ENCODE data around the gene SLC45A3. TPM values are rescaled to one million over a fixed set of nuclear protein-coding genes. Genes with fewer than 3 reads are reported as not detected.

Gene SLC45A3
- total and polyA plus RNA-seq, 3 experiments from 2014 or later = 0.29 to 0.33 TPM; not detected in 1

DNA sequence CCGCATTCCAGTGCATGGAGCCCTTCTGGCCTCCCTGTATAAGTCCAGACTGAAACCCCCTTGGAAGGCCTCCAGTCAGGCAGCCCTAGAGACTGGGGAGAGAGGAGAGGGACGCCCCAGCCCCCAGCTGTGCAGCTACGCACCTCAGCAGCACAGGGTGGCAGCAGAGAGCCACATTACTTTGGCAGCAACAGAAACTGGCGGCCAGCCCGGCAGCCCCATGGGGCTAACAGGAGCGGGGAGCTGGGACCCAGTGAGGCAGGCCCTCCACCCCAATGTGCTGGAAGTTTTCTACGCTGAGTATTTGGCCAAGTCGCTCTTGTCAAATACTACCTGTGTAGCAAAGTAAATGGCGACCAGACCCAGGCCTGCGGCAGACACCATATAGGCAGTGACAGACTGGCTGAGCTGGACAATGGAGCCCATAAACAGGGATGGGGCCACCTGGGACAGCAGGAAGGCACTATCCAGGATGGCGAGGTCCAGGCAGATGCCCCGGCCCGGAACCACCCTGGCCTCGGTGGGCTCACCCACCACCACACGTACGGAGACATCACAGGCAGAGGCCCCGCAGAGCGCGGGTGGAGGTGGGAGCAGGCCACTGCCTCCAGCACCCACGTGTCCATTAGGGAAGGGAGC, 21.2 kb downstream of the SLC45A3 start:
- CTCF ChIA-PET = interaction anchor here (0.7 to 10.5 kb wide), 45 partner anchors 9 to 447 kb away, joined by 3 to 349 read pairs (median 5); partner anchors contain the start of genes ELK4, RAB29 and SLC45A3
- H3K27me3 ChIP-seq (ENCODE audit: insufficient read depth, low read length, poor library complexity, severe bottlenecking) = no peaks in the 10 kb centered on the region
- H3K9me3 Mint-ChIP-seq = no peaks in the 10 kb centered on the region
- H3K4me3 Mint-ChIP-seq = peak overlapping the region in 1 of 7 donors; percentile 8
- no peaks in the 10 kb centered on the region for H3K4me1 Mint-ChIP-seq
- no peaks in the 10 kb centered on the region for H3K4me1 ChIP-seq (ENCODE audit: insufficient read depth, low read length)
- peaks cover 17 to 27% of the 10 kb centered on the region in 2 donors for H3K27me3 Mint-ChIP-seq
- DNase-seq = peak; percentile 48 to 78 (median 59)
- no peaks in the 10 kb centered on the region for H3K36me3 Mint-ChIP-seq
- no peaks in the 10 kb centered on the region for H3K36me3 ChIP-seq (ENCODE audit: insufficient read depth, low read length)
- POLR2A ChIA-PET = no interaction called here
- no peak overlapping the region for H3K27ac Mint-ChIP-seq
- H3K27ac ChIP-seq (ENCODE audit: low read depth, low read length) = no peak overlapping the region
- H3K4me3 ChIP-seq (ENCODE audit: low read length) = no peak overlapping the region
- H3K9me3 ChIP-seq (ENCODE audit: low read length) = no peaks in the 10 kb centered on the region

DNA sequence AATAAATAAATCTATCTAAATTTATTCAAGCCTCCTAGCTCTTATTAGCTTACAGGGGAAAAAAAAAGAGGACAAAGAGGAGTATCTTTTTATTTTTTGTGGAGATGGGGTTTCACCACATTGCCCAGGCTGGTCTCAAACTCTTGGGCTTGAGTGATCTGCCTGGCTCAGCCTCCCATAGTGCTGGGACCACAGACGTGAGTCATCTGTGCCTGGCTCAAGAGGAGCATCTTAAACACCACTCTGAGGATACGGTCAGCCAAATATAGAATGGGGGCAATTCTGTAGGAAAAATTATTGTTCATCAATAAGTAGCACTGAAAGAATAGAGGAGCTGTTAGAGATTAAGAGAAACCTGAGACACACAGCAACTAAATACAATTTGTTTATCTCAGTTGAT, 24.1 kb downstream of the SLC45A3 start:
- Mint-ChIP-seq H3K4me3 (no peak overlapping the region), H3K36me3 (no peaks in the 10 kb centered on the region), H3K27ac (no peak overlapping the region), H3K27me3 (peaks cover 13% of the 10 kb centered on the region in 2 donors), H3K9me3 (no peaks in the 10 kb centered on the region), H3K4me1 (no peaks in the 10 kb centered on the region)
- H3K27me3 ChIP-seq (ENCODE audit: insufficient read depth, low read length, poor library complexity, severe bottlenecking) = no peaks in the 10 kb centered on the region
- H3K27ac ChIP-seq (ENCODE audit: low read depth, low read length) = no peak overlapping the region
- H3K4me3 ChIP-seq (ENCODE audit: low read length) = no peak overlapping the region
- CTCF ChIA-PET = interaction anchor here (0.8 to 10.5 kb wide), 7 partner anchors 12 to 321 kb away, joined by 3 to 349 read pairs (median 7); partner anchors contain the start of gene ELK4
- H3K4me1 ChIP-seq (ENCODE audit: insufficient read depth, low read length) = no peaks in the 10 kb centered on the region
- no peak for DNase-seq
- POLR2A ChIA-PET = interaction anchor here (2.5 kb wide), 1 partner anchor 24 kb away, joined by 10 read pairs; the partner anchor contains the start of gene ELK4
- H3K36me3 ChIP-seq (ENCODE audit: insufficient read depth, low read length) = no peaks in the 10 kb centered on the region
- H3K9me3 ChIP-seq (ENCODE audit: low read length) = no peaks in the 10 kb centered on the region

DNA sequence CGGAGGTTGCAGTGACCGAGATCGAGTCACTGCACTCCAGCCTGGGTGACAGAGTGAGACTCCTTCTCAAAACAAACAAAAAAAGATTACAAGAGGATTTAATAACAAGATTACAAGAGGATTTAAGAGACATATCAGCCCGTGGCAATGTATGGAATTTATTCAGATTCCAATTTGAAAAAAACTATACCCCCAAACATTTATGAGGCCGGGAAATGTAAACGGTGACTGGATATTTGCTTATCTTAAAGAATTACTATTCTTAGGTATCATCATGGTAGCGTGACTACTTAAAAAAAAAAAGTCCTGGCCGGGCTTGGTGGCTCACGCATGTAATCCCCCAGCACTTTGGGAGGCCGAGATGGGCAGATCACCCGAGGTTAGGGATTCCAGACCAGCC, 27.3 kb downstream of the SLC45A3 start:
- H3K9me3 Mint-ChIP-seq = no peaks in the 10 kb centered on the region
- Histone ChIP-seq H3K36me3 (ENCODE audit: insufficient read depth, low read length) (no peaks in the 10 kb centered on the region), H3K4me1 (ENCODE audit: insufficient read depth, low read length) (no peaks in the 10 kb centered on the region), H3K4me3 (ENCODE audit: low read length) (no peak overlapping the region), H3K27ac (ENCODE audit: low read depth, low read length) (no peak overlapping the region), H3K27me3 (ENCODE audit: insufficient read depth, low read length, poor library complexity, severe bottlenecking) (no peaks in the 10 kb centered on the region), H3K9me3 (ENCODE audit: low read length) (no peaks in the 10 kb centered on the region)
- POLR2A ChIA-PET = no interaction called here
- no peak overlapping the region for H3K27ac Mint-ChIP-seq
- peaks cover 3 to 7% of the 10 kb centered on the region in 2 donors for H3K27me3 Mint-ChIP-seq
- H3K4me3 Mint-ChIP-seq = no peak overlapping the region
- H3K36me3 Mint-ChIP-seq = no peaks in the 10 kb centered on the region
- no peak for DNase-seq
- no peaks in the 10 kb centered on the region for H3K4me1 Mint-ChIP-seq
- CTCF ChIA-PET = interaction anchor here (10.5 kb wide), 1 partner anchor 61 kb away, joined by 349 read pairs; no protein-coding TSS in a partner anchor

DNA sequence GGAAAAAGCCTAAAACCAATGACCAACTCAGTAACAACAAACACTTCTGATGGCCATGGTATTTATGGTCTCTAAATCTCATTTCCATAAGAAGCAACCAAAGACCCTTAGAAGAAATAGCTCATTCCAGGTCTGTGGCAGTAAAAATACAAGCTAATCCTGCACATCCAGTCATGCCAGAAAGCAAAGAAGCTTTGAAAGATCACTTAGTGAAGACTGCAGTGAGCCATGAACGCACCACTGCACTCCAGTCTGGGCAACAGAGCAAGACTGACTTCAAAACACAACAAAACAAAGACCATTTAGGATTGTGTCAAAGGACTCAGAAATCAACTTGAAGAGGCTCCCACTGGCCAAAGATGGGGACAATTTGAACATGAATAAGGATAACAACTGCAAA, 30.1 kb downstream of the SLC45A3 start:
- no peaks in the 10 kb centered on the region for H3K9me3 Mint-ChIP-seq
- no peaks in the 10 kb centered on the region for H3K4me1 ChIP-seq (ENCODE audit: insufficient read depth, low read length)
- no peak for DNase-seq
- no peaks in the 10 kb centered on the region for H3K36me3 ChIP-seq (ENCODE audit: insufficient read depth, low read length)
- no peaks in the 10 kb centered on the region for H3K4me1 Mint-ChIP-seq
- H3K27ac ChIP-seq (ENCODE audit: low read depth, low read length) = no peak overlapping the region
- H3K4me3 ChIP-seq (ENCODE audit: low read length) = no peak overlapping the region
- H3K27me3 ChIP-seq (ENCODE audit: insufficient read depth, low read length, poor library complexity, severe bottlenecking) = no peaks in the 10 kb centered on the region
- peaks cover 3 to 7% of the 10 kb centered on the region in 2 donors for H3K27me3 Mint-ChIP-seq
- H3K36me3 Mint-ChIP-seq = no peaks in the 10 kb centered on the region
- H3K27ac Mint-ChIP-seq = no peak overlapping the region
- POLR2A ChIA-PET = interaction anchor here (0.7 kb wide), 1 partner anchor 62 kb away, joined by 5 read pairs; no protein-coding TSS in a partner anchor
- CTCF ChIA-PET = no interaction called here
- no peaks in the 10 kb centered on the region for H3K9me3 ChIP-seq (ENCODE audit: low read length)
- no peak overlapping the region for H3K4me3 Mint-ChIP-seq

DNA sequence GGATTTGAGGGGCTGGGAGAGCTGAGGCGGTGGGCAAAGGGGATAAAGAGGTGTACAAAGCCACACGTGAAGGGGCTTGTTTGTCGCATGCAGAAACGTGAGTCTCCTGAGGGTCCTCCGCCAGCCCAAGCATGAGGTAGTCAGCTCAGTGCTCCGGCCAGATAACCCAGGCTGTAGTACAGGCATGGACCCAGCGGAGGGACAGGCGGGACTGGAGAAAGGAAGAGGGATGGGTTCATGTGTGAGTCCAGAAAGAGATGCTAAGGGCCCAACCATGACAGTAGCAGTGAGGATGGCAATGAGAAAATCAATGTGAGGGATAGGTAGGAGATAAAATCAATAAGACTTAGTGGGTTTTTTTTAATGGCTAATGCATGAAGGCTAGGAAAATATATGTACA, 34.8 kb downstream of the SLC45A3 start:
- H3K9me3 Mint-ChIP-seq = no peaks in the 10 kb centered on the region

DNA sequence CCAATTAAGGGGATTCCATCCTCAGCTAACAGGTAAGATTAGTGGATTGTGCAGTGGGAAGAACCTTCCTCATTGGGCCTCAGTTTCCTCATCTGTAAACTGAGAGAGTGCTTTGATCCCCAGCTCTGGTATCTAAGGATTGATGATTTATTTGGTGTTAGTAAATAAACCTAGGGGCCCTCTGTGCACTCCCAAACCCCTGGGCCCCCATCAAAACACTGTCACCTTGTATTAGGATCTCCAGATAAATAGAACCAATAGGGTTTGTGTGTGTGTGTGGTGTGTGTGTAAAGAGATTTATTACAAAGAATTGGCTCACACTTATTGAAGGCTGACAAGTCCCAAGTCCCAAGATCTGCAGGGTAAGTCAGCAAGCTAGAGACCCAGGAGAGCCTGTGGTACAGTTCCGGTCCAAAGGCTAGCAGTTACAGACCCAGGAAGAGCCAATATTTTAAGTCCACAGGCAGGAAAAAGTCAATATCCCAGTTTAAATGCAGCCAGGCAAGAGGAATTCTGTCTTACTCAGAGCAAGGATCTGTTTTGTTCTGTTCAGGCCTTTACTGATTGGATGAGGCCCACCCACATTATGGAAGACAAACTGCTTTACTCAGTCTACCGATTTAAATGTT, 37.5 kb downstream of the SLC45A3 start:
- Mint-ChIP-seq H3K4me3 (no peak overlapping the region), H3K9me3 (no peaks in the 10 kb centered on the region), H3K36me3 (no peaks in the 10 kb centered on the region), H3K27me3 (peaks cover 15 to 41% of the 10 kb centered on the region in 2 donors), H3K27ac (peak overlapping the region in 1 of 8 donors; percentile 52), H3K4me1 (no peaks in the 10 kb centered on the region)
- CTCF ChIA-PET = interaction anchor here (1.1 to 1.7 kb wide), 3 partner anchors 10 to 334 kb away, joined by 3 to 7 read pairs (median 4); partner anchors contain the start of gene ELK4
- POLR2A ChIA-PET = no interaction called here
- no peaks in the 10 kb centered on the region for H3K4me1 ChIP-seq (ENCODE audit: insufficient read depth, low read length)
- H3K36me3 ChIP-seq (ENCODE audit: insufficient read depth, low read length) = no peaks in the 10 kb centered on the region
- no peaks in the 10 kb centered on the region for H3K9me3 ChIP-seq (ENCODE audit: low read length)
- no peaks in the 10 kb centered on the region for H3K27me3 ChIP-seq (ENCODE audit: insufficient read depth, low read length, poor library complexity, severe bottlenecking)
- DNase-seq = no peak
- no peak overlapping the region for H3K4me3 ChIP-seq (ENCODE audit: low read length)
- H3K27ac ChIP-seq (ENCODE audit: low read depth, low read length) = no peak overlapping the region

More for the DNA sequence above, 34.8 kb downstream of the SLC45A3 start:
- Mint-ChIP-seq H3K4me3 (no peak overlapping the region), H3K27ac (no peak overlapping the region), H3K36me3 (no peaks in the 10 kb centered on the region), H3K27me3 (peaks cover 9 to 21% of the 10 kb centered on the region in 2 donors), H3K4me1 (no peaks in the 10 kb centered on the region)
- ChIA-PET POLR2A (interaction anchor here (0.7 kb wide), 1 partner anchor 394 kb away, joined by 5 read pairs; no protein-coding TSS in a partner anchor), CTCF (interaction anchor here (0.7 to 1.9 kb wide), 3 partner anchors 13 to 66 kb away, joined by 3 to 10 read pairs (median 10); no protein-coding TSS in a partner anchor)
- no peak overlapping the region for H3K4me3 ChIP-seq (ENCODE audit: low read length)
- no peak for DNase-seq
- H3K27me3 ChIP-seq (ENCODE audit: insufficient read depth, low read length, poor library complexity, severe bottlenecking) = no peaks in the 10 kb centered on the region
- no peaks in the 10 kb centered on the region for H3K4me1 ChIP-seq (ENCODE audit: insufficient read depth, low read length)
- H3K36me3 ChIP-seq (ENCODE audit: insufficient read depth, low read length) = no peaks in the 10 kb centered on the region
- no peak overlapping the region for H3K27ac ChIP-seq (ENCODE audit: low read depth, low read length)
- no peaks in the 10 kb centered on the region for H3K9me3 ChIP-seq (ENCODE audit: low read length)

DNA sequence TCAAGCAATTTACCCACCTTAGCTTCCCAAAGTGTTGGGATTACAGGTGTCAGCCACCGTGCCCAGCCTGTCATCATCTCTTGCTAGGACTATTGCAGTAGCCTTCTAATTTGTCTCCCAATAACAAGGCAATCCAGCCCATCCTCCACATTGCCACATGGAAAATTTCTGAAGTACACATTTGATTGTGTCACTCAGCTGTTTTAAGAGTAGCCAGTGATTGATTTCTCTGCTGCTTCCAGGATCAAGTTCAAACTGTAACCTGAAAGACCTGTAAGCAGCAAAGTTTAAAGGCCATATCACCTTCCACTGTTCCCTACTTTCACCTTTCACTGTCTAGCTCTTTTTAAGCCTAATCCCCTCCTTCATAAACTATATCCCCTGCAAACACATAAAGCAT, 40.7 kb downstream of the SLC45A3 start:
- Histone ChIP-seq H3K27me3 (ENCODE audit: insufficient read depth, low read length, poor library complexity, severe bottlenecking) (no peaks in the 10 kb centered on the region), H3K27ac (ENCODE audit: low read depth, low read length) (no peak overlapping the region), H3K9me3 (ENCODE audit: low read length) (no peaks in the 10 kb centered on the region), H3K4me3 (ENCODE audit: low read length) (no peak overlapping the region), H3K36me3 (ENCODE audit: insufficient read depth, low read length) (no peaks in the 10 kb centered on the region), H3K4me1 (ENCODE audit: insufficient read depth, low read length) (no peaks in the 10 kb centered on the region)
- Mint-ChIP-seq H3K4me3 (no peak overlapping the region), H3K27me3 (peaks cover 7 to 30% of the 10 kb centered on the region in 2 donors), H3K36me3 (no peaks in the 10 kb centered on the region), H3K4me1 (peaks cover 0 to 2% (median 0%) of the 10 kb centered on the region in 3 donors), H3K9me3 (no peaks in the 10 kb centered on the region), H3K27ac (no peak overlapping the region)
- DNase-seq = no peak
- ChIA-PET POLR2A (no interaction called here), CTCF (interaction anchor here (0.8 to 2.7 kb wide), 2 partner anchors 43 to 48 kb away, joined by 3 to 14 read pairs; no protein-coding TSS in a partner anchor)

All from CD8-positive, alpha-beta memory T cell (primary cell).